GM15510 (cell line): Measurements from ENCODE around the gene EFCAB5.

Source experiments
- POLR2A ChIP-seq: IDR thresholded peaks from 3 replicates; pipeline ENCODE4 v1.6.1; 2011; ENCODE audit warnings: borderline replicate concordance; ENCODE audit not compliant: insufficient read length; ENCODE audit errors: extremely low read depth

The EFCAB5 gene

DNA sequence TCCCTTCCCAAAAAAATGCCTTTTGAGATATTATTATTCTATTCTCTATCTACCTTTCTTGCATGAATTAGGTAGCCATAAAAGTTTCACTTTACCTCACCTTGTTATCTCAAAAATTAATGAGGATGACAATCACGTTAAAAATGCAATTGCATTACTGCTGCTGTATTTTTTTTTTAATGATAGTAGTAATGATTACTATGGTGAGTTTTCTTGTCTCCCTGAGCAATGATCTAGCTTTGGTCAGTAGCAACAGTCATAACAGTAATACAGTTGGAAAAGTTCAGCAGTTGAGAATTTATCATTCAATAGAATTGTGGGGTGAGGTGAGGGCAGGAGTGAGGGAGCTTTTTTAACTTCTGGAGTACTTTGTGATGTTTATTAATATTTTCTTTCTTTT, at the start of gene EFCAB5:
EFCAB5 (plus strand) TSS at position 301 of the 400 bp plus-strand sequence. CDS start 163 bp downstream, outside the sequence.
- no peak for TF ChIP-seq POLR2A

DNA sequence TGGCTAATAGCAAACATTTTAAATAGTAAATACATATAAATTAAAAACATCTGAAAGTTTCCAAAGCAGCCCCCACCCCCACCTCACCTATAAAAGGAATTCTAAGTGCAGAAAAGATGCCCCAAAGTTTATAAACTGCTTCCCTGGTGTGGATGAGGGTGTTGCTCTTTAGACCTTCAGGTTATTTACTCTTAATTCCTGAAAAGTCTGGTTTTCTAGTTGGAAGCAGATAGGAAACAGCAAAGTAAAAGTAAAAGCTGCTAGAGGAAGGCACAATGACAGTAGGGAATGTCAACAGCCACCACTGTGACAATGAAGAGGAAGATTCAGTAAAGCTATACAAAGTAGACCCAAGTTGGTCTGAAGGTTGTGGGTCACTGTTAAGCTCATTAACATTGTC, 49.2 kb upstream of the EFCAB5 start:
- no peak for TF ChIP-seq POLR2A

DNA sequence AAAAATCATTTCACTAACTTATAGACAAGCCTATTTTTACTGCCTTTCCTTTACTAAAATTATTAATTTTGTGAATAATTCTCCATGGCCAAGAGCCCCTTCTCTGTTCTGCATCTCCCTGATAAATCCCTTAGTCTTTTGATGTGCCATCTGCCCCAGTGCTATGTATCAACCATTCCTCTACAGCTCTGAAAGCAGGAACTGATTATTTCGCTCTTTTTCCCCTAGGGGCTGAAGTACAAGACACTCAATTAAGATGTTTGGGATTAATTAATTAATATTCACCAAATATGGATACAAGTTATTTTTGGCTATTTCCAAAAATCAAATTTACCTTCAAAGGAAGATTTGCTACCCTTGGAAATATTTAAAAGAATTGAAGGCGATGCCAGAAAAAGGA, 38.0 kb upstream of the EFCAB5 start:
- TF ChIP-seq POLR2A, result no peak

DNA sequence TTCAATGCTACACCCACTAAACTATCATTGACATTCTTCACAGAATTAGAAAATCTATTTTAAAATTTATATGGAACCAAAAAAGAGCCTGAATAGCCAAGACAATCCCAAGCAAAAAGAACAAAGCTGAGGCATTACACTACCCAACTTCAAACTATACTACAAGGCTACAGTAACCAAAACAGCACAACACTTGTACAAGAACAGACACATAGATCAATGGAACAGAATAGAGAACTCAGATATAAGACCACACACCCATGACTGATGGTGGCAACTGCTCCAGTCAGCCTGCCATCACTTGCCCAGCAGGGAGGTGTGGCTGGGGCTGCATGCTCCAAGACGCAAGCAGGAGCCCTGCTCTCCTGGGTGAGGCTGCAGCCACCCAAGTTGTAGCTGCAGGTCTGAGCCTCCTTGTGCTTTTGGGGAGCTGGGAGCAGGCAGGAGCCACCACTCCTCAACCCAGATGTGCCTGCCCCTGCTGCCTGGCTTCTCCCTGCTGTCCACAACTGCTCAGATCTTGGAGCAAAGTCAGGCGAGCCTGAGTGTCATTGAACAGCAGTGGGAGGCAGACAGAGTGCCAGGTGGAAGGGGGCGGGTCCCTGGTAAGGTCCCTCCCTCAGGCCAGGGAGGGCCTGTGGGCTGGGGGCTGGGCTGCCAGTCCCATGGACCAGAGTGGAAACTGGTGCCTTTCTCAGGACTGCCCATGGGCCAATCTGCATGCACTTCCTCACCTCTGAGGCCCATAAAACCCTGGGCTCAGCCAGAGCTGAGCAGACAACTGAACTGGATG, 36.2 kb upstream of the EFCAB5 start:
- TF ChIP-seq POLR2A, result no peak

DNA sequence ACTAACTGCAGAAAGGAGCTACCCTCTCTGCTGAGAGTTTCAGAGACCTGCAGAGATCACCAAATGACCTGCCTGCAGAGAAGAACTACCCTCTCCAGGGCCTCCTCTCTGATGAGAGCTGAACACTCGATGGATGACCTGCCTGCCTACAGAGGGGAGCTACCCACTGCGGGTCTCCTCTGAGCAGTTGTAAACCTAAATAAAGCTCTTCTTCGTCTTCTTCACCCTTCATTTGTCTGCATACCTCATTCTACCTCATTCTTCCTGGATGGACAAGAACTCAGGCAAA, 35.6 kb upstream of the EFCAB5 start:
- no peak for TF ChIP-seq POLR2A

DNA sequence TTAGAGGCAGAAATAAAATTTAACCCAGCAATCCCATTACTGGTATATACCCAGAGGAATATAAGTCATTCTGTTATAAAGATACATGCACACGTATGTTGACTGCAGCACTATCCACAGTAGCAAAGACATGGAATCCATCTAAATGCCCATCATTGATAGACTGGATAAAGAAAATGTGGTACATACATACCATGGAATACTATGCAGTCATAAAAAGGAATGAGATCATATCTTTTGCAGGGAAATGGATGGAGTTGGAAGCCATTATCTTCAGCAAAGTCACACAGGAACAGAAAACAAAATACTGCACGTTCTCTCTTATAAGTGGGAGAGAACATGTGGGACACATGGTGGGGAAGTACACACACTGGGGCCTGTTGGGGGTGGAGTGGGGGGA, 34.5 kb upstream of the EFCAB5 start:
- TF ChIP-seq POLR2A, result no peak

DNA sequence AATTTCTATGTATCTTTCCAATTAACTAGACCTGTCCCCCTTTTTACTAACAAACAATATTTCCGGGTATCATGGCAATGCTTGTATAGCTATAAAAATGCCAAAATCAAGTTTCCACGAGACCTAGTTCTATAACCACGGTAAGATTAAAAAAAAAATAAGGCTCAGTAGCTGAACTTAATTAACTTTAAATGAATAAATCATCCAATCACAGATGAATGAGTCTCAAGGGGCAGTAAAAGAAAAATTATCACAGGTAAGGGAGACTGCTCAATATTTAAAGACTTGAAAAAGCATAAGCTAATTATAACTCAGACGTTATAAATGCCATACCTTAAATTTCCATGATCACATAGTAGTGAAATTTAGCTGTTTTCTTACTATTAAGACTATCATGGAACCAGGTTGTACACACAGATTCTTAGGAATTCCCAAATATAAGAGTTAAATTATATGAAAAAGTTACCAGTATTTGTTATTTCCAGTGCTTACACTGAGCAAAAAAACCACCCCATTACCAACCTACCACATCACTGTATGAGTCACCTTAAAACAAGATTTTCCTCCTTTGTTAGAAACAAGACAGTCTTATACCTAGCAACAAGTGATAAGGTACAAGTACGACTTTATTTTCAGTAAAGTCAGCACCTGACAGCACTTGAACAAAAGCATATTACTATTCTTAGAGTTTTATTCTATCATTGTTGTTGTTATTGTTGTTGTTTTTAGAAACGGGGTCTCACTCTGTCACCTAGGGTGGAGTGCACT, 32.0 kb upstream of the EFCAB5 start:
- TF ChIP-seq POLR2A, result no peak

DNA sequence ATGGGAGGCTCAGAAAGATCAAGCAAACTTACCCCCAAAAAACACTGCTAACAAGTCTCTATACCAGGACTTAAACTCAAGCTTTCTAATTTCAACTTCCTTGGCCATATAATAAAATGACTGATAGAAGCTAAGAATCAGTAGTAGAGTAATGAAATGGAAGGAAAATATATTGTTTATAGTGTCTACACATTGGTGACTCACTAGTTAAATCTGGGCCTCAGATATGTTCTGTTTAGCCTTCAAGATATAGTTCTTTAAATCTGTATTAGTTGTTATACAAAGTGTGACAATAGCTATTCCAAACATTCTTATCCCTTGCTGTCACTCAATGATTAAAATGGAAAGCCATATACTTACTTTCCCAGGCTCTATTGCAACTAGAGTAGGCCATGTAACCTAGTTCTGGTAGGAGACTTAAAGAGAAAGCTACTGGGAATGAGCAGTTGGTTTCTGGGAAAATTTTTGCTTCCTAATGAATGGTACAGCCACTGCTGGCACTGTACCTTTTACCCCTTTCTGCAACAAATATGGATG, 29.7 kb upstream of the EFCAB5 start:
- TF ChIP-seq POLR2A, result no peak

DNA sequence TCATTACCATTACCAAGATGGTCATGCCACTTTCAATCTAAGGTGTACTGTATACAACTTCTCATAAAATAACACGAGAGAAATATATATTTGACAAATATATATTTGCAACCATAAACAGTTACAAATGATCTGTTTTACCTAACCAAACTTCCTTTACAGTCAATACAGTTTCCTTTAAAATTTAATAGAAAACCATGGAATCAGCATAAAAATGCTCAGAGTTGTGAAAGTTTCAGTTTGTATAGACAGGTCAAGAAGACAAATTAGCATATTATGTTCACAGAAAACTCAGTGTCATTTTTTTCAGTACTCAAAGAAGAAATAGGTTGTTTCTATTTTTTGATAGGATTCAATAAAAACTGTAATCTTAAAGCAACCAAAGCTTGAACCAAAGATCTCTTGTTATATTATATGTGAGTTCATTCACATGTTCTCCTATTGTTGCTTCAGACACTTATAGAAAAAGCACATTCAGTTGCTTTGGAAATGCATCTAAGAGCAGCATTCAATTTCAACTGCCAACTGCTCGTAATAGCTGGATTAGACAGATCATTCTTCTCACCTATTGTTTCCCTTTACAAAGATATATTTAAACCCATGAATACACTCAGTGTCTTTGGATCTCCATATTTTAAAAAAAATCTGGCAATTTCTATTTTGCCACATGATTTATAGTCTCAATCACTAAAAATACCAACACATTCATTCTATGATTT, 26.5 kb upstream of the EFCAB5 start:
- no peak for TF ChIP-seq POLR2A

DNA sequence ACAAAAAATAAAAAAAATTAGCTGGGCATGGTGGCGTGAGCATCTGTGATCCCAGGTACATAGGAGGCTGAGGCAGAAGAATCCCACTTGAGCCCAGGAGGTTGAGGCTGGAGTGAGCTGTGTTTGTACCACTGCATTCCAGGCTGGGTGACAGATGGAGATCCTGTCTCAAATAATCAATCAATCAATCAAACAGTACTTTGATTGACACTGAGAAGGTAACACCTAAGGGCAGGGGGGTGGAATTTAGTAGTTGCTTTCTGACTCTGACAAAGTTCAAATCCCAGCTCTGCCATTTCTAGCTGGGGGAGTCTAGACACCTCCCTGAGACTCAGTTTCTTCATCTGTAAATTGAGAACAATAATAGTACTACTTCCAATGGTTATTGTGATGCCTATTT, 23.4 kb upstream of the EFCAB5 start:
- TF ChIP-seq POLR2A, result no peak

DNA sequence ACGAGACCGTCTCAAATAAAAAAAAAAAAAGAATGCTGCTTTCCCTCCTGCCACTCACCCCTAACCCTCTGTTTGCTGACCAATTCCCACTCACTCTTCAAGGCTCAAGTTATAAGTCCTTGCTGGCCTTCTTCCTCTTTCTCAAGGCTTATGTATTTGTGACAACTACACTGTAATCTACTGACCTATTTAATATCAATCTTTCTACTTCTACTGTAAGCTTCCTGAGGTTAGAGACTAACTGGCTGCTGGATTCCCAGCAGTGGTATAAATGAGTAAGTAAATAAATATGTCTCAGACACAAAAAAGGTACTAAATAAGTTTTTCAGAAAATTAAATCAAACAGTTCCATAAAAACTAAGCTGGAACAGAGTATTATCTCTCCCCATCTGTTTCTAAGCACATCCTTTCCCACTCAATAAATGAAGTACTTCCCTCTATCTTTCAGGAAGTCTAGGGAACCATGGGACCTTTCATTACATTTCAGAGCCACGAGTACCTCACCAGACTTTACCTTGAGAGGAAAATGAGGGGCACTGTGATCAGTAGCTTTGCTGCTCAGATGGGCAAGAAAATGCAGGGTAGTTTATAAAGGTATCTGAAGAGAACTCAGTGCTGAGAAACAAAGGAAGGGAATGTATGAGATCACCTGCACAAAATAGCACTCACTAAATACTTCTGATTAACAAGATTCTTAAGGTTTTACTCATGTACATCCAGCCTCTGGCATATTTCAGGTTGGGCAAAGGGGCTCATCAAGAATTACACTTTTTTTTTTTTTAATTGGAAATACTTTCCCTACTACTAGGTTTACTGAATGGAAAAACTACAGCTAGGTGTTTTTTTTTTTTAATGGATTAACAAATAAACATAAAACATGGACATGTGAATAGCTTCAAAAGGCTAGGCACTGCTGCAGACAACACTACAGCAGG, 22.2 kb upstream of the EFCAB5 start:
- no peak for TF ChIP-seq POLR2A

DNA sequence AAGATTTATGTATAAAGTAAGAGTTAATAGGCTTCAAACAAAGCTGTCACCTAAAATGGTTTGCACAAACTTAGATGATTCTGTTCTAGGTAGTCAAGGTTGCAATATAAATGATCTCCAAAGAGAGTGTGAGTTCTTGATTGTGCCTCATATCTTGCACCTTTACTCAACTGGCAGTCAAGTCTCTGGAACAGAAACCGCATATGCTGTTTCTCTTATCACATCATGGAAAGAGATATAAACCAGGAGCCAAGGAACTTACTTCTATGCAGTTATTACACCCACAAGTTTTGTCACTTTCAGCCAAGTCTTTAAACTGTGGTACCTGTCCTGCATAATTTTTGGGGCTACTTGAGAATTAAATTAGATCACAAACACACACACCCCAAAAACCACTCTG, 16.6 kb upstream of the EFCAB5 start:
- TF ChIP-seq POLR2A, result no peak

DNA sequence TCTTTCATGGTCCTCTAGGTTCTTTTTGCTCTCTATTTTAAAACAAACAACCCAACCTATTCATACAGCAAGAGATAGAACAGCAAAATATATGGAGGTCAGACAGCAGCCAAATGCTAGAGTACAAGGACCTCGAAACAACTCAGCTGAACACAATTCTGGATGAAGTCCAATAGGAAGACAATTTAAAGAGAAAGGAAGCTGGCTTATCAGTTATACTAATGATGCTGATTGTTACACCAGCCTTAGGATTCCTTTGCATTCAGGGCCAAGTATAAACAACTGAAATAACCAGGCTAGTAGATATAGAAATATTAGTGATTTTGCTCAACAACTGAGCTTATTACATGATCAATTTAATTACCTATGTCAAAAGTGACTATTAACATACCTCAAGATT, 13.9 kb upstream of the EFCAB5 start:
- TF ChIP-seq POLR2A, result no peak

DNA sequence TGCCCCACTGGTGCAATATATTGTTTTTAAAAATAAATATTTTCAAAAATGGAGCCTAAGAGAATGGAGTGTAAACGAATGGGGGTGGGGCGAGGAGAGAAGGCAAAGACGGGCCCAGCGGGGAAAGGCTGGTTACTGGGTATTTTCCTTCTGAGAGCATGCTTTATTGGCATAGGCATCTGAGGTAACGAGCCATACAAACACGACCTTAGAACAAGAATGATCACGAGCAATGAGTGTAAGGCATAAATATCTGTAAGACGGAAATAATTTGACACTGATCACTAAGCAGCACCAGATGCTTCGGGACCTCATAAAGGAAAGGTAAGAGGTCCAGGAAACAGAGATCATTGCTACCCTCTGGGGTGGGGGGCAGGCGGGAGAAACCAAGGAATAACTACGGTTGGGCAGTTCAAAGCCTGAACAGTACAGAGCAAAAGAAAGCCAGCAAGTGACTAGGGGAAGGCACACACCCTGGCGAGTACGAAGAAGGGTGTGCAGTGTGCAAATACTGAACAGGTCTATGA, 12.4 kb upstream of the EFCAB5 start:
- TF ChIP-seq POLR2A, result no peak
